Mammary epithelial cell (primary cell): Measurements from ENCODE around the gene CHMP3.

ENCODE experiments used
- CTCF ChIP-seq, 2 donors: IDR thresholded peaks in 1 of 2; conservative IDR thresholded peaks in 1 of 2; 2 replicates each; pipeline ENCODE4 v1.5.1; 2011 to 2012; ENCODE audit warnings: inconsistent platforms in 2 of 2, low read length in 2 of 2, mild to moderate bottlenecking in 2 of 2, control low read depth in 1 of 2, low read depth in 1 of 2; ENCODE audit not compliant: insufficient read depth in 1 of 2; ENCODE audit errors: extremely low read depth in 1 of 2
- EZH2 ChIP-seq: IDR thresholded peaks from 2 replicates; pipeline ENCODE4 v1.6.1; 2012; ENCODE audit warnings: low read length, inconsistent platforms, borderline replicate concordance

- TF ChIP-seq CTCF (conservative IDR thresholded peaks at IDR 0.05 in 1 of 2, IDR thresholded peaks at IDR 0.05 in 1 of 2; ENCODE audit: extremely low read depth in 1 of 2, insufficient read depth in 1 of 2, low read depth in 1 of 2, low read length in 2 of 2), result no peak
- TF ChIP-seq EZH2, result no peak
These were observed 108.1 kb downstream of the CHMP3 start for GRCh38 chr2:86455181-86455580.
